Psoas muscle (tissue), 8 donors: ENCODE data around the gene MED25. TPM values are rescaled to one million over a fixed set of nuclear protein-coding genes. Genes with fewer than 3 reads are reported as not detected.

Source experiments
- ATAC-seq, 4 donors: fragments of 200-7000 bp; cut with Tn5 transposase; one replicate each; pipeline ENCODE4 v1.9.1; 2020; ENCODE audit warnings: moderate library complexity in 3 of 4, mild to moderate bottlenecking in 2 of 4
- DNase-seq, 2 donors: peaks; one replicate each; pipeline ENCODE4 v3.0.0-alpha.2; 2020
- H3K27ac ChIP-seq: fragments of 200-600 bp; one replicate; pipeline ENCODE4 v1.8.0; 2022
- H3K27me3 ChIP-seq, 3 donors: fragments of 200-600 bp in 1 of 3; one replicate each; pipeline versions ENCODE4 v1.6.1 to v1.8.0; 2013 to 2022; ENCODE audit warnings: low read length in 2 of 3, mild to moderate bottlenecking in 2 of 3, moderate library complexity in 1 of 3; ENCODE audit not compliant: insufficient read depth in 3 of 3
- H3K36me3 ChIP-seq, 2 donors: fragments of 200-600 bp in 1 of 2; one replicate each; pipeline versions ENCODE4 v1.6.1 to v1.8.0; 2013 to 2022; ENCODE audit warnings: low read depth in 1 of 2, mild to moderate bottlenecking in 1 of 2, moderate library complexity in 1 of 2; ENCODE audit not compliant: insufficient read depth in 1 of 2
- H3K4me1 ChIP-seq: fragments of 200-600 bp; one replicate; pipeline ENCODE4 v1.8.0; 2022
- H3K4me3 ChIP-seq: fragments of 200-600 bp; one replicate; pipeline ENCODE4 v1.8.0; 2022; ENCODE audit warnings: mild to moderate bottlenecking
- H3K9me3 ChIP-seq: fragments of 200-600 bp; one replicate; pipeline ENCODE4 v1.8.0; 2022
- CTCF ChIP-seq: fragments of 200-600 bp; IDR thresholded peaks from one replicate; pipeline ENCODE4 v1.8.0; 2022; ENCODE audit warnings: antibody characterized with exemption
- WGBS, 3 donors: extraction: QIAGEN DNeasy Blood & Tissue Kit; methylation state at CpG; one replicate each; pipeline versions ENCODE4 v1.1.6 to v1.1.7; 2013; 5-methylcytosine and 5-hydroxymethylcytosine counted together
- intact Hi-C, 2 donors: fragments of 100-400 bp; cut with DNase I; formaldehyde crosslinking; loops; one replicate each; pipeline versions ENCODE4 v1.11.0 to v1.14.2; 2022
- polyA plus RNA-seq, 3 donors: library from polyadenylated mRNA; stranded (reverse); fragments of 200-250 nt; gene quantifications; one replicate each; pipeline ENCODE4 v1.2.3, GENCODE V29; 2013
- total RNA-seq, 4 donors: library from RNA; stranded (reverse); fragmentation: NEBNext Ultra II Directional in 2 of 4; extraction: Animal tissue kit (Norgen Biotek cat#: 25700) in 2 of 4; gene quantifications; one replicate each; pipeline versions ENCODE4 v1.2.1 to v1.2.4, GENCODE V29; 2021 to 2023
- donor health status: healthy with polysubstance abuse.
- donor health status: DM: no; HTN: no; CAD: no; lungs with moderate emphysema.
- donor health status: Bipolar disorder and iron deficiency.
- donor health status: healthy.
- donor health status: DM: yes; HTN: yes; CAD: no.
- donor health status: DM: no; HTN: no; CAD: no.
- donor health status: DM: no; HTN: no; CAD: no.
- donor health status: DM: yes; HTN: yes; CAD: no.

The MED25 gene
- total and polyA plus RNA-seq, 7 donors, result 24.5 to 125 (median 76.8) TPM

- peak overlapping the region; percentile 96 for H3K4me3 ChIP-seq
- ATAC-seq (peak in 1 of 4 donors; percentile 7), DNase-seq (no peak)
- intact Hi-C loops, result loop anchor here in 1 of 2 donors (5.0 kb wide), 1 partner anchor 34 kb away; the partner anchor contains the start of gene MED25
- H3K4me1 ChIP-seq, result peaks cover 28% of the 10 kb centered on the region
- WGBS, 3 donors, result 1 to 4% (median 2%) methylated on average over 41 to 76 of the region's 78 CpGs
- peak overlapping the region; percentile 100 for H3K27ac ChIP-seq
- no peak for TF ChIP-seq CTCF
- H3K27me3 ChIP-seq, result no peaks in the 10 kb centered on the region
- H3K9me3 ChIP-seq, result no peaks in the 10 kb centered on the region
- H3K36me3 ChIP-seq, result peaks cover 3 to 26% of the 10 kb centered on the region in 2 donors
Observed at GRCh38 chr19:49851456-49852259, 33.6 kb downstream of the MED25 start.

- no peak for DNase-seq
- H3K36me3 ChIP-seq, result peaks cover 3 to 36% of the 10 kb centered on the region in 2 donors
- H3K4me3 ChIP-seq, result peak overlapping the region; percentile 96
- intact Hi-C loops, result loop anchor here in 1 of 2 donors (5.0 kb wide), 1 partner anchor 35 kb away; the partner anchor contains the start of gene MED25
- H3K4me1 ChIP-seq, result peaks cover 28% of the 10 kb centered on the region
- H3K27ac ChIP-seq, result peak overlapping the region; percentile 100
- WGBS, 3 donors, result 62 to 70% (median 66%) methylated on average over 14 of the region's 14 CpGs
- ATAC-seq, result no peak
- no peaks in the 10 kb centered on the region for H3K9me3 ChIP-seq
- no peaks in the 10 kb centered on the region for H3K27me3 ChIP-seq
- TF ChIP-seq CTCF, result no peak
Observed at GRCh38 chr19:49852631-49853126, 34.6 kb downstream of the MED25 start.

GRCh38 chr19:49853852-49854377 is 35.8 kb downstream of the MED25 start:
- 73 to 86% (median 80%) methylated on average over 10 of the region's 10 CpGs for WGBS, 3 donors
- peaks cover 3 to 48% of the 10 kb centered on the region in 2 donors for H3K36me3 ChIP-seq
- H3K27ac ChIP-seq, result peak overlapping the region; percentile 100

More at GRCh38 chr19:49853852-49854377, 35.8 kb downstream of the MED25 start:
- Histone ChIP-seq H3K27me3 (no peaks in the 10 kb centered on the region), H3K9me3 (no peaks in the 10 kb centered on the region), H3K4me3 (peak overlapping the region; percentile 96), H3K4me1 (peaks cover 24% of the 10 kb centered on the region)
- DNase-seq (no peak), ATAC-seq (no peak)
- no peak for TF ChIP-seq CTCF
- intact Hi-C loops, result loop anchor here in 1 of 2 donors (5.0 kb wide), 1 partner anchor 37 kb away; the partner anchor contains the start of gene MED25
